ENCODE data around the gene LAGE3. TPM values are rescaled to one million over a fixed set of nuclear protein-coding genes. Genes with fewer than 3 reads are reported as not detected.

The LAGE3 gene
- total and polyA plus RNA-seq, 3 donors from 2014 or later = 12.4 to 30.9 (median 29.1) TPM

DNA sequence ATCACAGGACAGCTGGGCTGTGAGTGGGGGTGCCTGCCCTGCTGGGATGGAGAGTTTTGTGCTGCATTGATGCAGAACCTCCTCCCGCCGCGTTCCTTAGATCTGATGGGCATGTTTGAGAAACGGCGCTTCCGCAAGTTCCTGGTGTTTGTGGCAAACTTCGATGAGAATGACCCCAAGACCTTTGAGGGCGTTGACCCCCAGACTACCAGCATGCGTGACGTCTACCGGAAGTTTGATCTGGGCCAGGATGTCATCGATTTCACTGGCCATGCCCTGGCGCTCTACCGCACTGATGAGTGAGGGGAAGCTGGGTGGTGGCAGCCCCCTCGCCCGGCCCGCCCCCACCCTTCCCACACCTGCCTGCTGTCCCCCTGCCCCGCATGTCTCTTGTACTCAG is 39.2 kb downstream of the LAGE3 start:
- H3K4me3 ChIP-seq = no peak overlapping the region
- no peaks in the 10 kb centered on the region for H3K36me3 ChIP-seq (ENCODE audit: low read depth, missing control alignments)
- no peaks in the 10 kb centered on the region for H3K27me3 ChIP-seq
- TF ChIP-seq, protein P1, sequence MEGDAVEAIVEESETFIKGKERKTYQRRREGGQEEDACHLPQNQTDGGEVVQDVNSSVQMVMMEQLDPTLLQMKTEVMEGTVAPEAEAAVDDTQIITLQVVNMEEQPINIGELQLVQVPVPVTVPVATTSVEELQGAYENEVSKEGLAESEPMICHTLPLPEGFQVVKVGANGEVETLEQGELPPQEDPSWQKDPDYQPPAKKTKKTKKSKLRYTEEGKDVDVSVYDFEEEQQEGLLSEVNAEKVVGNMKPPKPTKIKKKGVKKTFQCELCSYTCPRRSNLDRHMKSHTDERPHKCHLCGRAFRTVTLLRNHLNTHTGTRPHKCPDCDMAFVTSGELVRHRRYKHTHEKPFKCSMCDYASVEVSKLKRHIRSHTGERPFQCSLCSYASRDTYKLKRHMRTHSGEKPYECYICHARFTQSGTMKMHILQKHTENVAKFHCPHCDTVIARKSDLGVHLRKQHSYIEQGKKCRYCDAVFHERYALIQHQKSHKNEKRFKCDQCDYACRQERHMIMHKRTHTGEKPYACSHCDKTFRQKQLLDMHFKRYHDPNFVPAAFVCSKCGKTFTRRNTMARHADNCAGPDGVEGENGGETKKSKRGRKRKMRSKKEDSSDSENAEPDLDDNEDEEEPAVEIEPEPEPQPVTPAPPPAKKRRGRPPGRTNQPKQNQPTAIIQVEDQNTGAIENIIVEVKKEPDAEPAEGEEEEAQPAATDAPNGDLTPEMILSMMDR (IDR thresholded peaks at IDR 0.05) = no peak
- TF ChIP-seq POLR2A (IDR thresholded peaks at IDR 0.05) = no peak
- WGBS, 2 donors = 78 to 80% methylated on average over 4 to 12 of the region's 18 CpGs
- intact Hi-C loops (cut with DNase I; ENCODE audit: low total_unique reads) = no loop called here
- H3K27ac ChIP-seq = no peak overlapping the region
- peaks cover under 1% of the 10 kb centered on the region for H3K4me1 ChIP-seq
- no peaks in the 10 kb centered on the region for H3K9me3 ChIP-seq
- no peak for DNase-seq

DNA sequence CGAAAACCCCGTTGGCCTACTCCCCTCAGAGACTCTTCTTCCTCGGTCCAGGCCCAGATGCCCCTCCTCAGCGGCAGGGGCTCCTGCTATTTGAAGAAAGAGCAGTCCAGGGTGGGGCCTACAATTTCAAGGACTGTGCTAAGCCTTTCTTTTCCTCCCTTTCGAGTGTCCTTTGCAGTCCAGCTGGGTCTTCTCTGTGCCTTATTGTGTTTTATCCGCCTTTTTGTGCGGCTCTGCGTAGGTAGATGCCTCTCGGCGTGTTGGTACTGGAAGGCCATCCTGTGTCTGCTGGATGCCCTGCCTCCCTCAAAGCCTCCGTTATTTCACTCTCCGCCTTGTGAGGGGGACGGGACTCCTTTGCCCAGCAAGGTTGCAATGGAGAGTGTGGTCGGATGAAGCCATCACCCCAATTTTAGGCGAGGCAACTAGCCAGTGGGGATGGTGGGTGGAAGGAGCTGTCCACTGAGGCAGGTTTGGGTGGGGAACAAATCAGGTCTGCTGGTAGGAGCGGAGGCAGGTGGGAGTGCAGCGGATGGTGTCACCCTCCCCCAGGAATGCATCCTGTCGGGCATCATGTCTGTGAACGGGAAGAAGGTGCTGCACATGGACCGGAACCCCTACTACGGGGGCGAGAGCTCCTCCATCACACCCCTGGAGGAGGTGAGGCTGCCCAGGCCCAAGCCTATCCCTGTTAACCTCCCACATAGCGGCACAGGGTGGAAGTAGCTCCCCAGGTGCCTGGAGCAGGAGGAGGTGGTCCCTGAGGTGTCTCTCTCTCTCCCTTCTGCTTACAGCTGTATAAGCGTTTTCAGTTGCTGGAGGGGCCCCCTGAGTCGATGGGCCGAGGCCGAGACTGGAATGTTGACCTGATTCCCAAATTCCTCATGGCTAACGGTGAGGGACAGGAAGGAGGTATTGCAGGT is 40.8 kb downstream of the LAGE3 start:
- H3K4me1 ChIP-seq = no peaks in the 10 kb centered on the region
- intact Hi-C loops (cut with DNase I; ENCODE audit: low total_unique reads) = no loop called here
- H3K36me3 ChIP-seq (ENCODE audit: low read depth, missing control alignments) = no peaks in the 10 kb centered on the region
- no peak for TF ChIP-seq POLR2A (IDR thresholded peaks at IDR 0.05)
- TF ChIP-seq, protein P1 (IDR thresholded peaks at IDR 0.05) = no peak
- H3K27me3 ChIP-seq = no peaks in the 10 kb centered on the region
- WGBS, 2 donors = 4 to 21% methylated on average over 9 to 19 of the region's 28 CpGs
- DNase-seq = no peak
- no peaks in the 10 kb centered on the region for H3K9me3 ChIP-seq
- H3K27ac ChIP-seq = peak overlapping the region; percentile 83 to 88
- H3K4me3 ChIP-seq = peak overlapping the region; percentile 61 to 74

DNA sequence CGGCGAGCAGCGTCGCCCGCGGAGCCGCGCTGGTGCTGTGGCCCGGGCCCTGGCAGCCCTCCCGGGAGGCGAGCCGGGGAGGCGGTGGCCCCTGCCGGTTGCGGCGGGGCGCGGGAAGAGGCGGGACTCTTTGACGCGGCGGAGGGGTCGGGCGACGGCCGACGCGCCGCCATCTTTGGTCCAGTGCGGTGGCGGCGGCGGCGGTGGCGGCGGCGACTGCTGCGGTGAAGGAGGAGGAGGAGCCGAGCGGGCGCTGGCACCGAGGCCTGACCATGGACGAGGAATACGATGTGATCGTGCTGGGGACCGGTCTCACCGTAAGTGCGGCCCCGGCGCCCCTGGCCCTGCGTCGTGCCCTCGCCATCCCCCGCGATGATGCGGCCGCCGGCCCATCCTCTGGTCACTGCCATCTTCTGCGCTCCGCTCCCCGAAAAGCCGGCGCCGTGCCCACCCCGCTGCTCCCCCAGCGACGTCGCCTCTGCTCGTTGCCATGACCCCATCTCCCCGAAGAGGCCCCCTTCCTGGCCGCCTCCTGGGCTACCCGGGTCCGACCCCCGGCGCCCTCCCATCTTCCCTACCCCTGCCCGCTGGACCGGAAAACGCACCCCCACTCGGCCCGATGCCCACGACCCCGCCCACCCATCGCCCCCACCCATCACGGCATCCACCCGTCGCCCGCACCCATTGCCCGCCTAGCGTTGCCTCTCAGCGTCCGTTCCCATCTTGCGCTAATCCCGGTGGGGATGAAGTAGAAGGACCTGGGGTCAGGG is 41.9 kb downstream of the LAGE3 start, which contains the start of gene GDI1:
Gene GDI1, plus strand, starts transcription at position 172 of the 770 bp plus-strand sequence. Its CDS starts 101 bp downstream, at position 273.
- 0% methylated on average over 2 to 15 of the region's 93 CpGs for WGBS, 2 donors
- H3K36me3 ChIP-seq (ENCODE audit: low read depth, missing control alignments) = no peaks in the 10 kb centered on the region

DNA sequence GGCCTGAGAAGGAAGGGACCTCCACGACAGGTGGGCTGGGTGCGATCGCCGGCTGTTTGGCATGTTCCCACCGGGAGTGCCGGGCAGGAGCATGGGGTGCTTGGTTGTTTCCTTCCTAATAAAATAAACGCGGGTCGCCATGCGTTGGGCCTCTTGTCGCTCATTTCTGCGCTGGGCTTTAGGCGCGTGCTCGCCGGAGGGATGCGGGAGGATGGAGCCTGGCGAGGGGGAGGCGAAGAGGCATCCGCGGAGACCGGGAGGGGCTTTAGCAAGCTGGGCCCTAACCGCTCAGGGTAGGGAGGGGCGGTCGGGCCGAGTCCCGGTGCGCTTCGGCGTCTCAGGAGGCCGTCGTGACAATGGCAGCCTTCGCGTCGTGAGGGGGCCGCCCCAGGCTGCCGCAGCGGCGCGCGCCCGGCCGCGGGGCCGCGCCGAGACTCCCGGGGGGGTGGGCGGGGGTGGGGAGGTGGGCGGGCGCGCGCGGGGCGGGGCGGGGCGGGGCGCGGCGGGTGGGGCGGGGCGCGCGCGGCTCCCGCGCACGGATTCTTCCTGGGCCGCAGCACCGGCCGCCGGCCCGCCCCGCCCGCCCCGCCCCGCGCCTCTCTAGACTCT is 42.6 kb downstream of the LAGE3 start:
- WGBS, 2 donors = 1% methylated on average over 14 of the region's 78 CpGs; no CpG with 5 or more reads in 1 of the 2 donors
- no peaks in the 10 kb centered on the region for H3K36me3 ChIP-seq (ENCODE audit: low read depth, missing control alignments)
- no peaks in the 10 kb centered on the region for H3K9me3 ChIP-seq
- TF ChIP-seq, protein P1 (IDR thresholded peaks at IDR 0.05) = no peak
- no peak for TF ChIP-seq POLR2A (IDR thresholded peaks at IDR 0.05)
- no peak for DNase-seq
- H3K27me3 ChIP-seq = no peaks in the 10 kb centered on the region
- no peaks in the 10 kb centered on the region for H3K4me1 ChIP-seq
- intact Hi-C loops (cut with DNase I; ENCODE audit: low total_unique reads) = no loop called here
- peak overlapping the region in 1 of 2 donors; percentile 61 for H3K4me3 ChIP-seq
- H3K27ac ChIP-seq = peak overlapping the region; percentile 59 to 88

More for the DNA sequence above, 41.9 kb downstream of the LAGE3 start, which contains the start of gene GDI1:
- Histone ChIP-seq H3K4me1 (no peaks in the 10 kb centered on the region), H3K4me3 (peak within 1 kb of the TSS; percentile 61 to 74), H3K27ac (peak within 1 kb of the TSS; percentile 83 to 88), H3K9me3 (no peaks in the 10 kb centered on the region), H3K27me3 (no peaks in the 10 kb centered on the region)
- DNase-seq = no peak
- TF ChIP-seq POLR2A (IDR thresholded peaks at IDR 0.05) = no peak
- TF ChIP-seq, protein P1 (IDR thresholded peaks at IDR 0.05) = no peak
- intact Hi-C loops (cut with DNase I; ENCODE audit: low total_unique reads) = no loop called here
